ENCODE results near the gene HECTD4. TPM values are rescaled to one million over a fixed set of nuclear protein-coding genes. Genes with fewer than 3 reads are reported as not detected.
"Not testable (repeated sequence)": the region's sequence is repeated elsewhere in the genome, so short reads cannot be mapped to it uniquely, and the experiment has no call there.

Gene HECTD4
- total RNA-seq, 2 donors from 2014 or later = 46.6 to 48.2 TPM

DNA sequence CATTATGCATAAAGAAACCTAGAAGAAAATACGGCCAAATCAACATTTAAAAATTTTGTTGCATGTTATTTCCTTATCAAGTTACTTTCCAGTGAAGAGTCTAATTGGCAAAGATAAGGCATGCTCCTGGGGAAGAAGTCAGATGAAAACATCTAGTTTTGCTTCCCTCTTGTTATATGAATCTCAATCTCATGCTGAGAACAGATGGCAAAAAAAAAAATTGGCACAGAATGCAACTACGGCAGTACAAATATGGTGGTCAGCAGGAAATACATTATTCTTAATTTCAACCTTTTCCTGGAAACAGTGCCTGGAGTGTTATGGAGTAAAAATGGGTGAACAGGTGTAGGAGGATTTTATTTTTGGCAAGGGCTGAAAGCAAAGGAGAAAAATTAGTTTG is 32.8 kb downstream of the HECTD4 start:
- TF ChIP-seq, protein P1, sequence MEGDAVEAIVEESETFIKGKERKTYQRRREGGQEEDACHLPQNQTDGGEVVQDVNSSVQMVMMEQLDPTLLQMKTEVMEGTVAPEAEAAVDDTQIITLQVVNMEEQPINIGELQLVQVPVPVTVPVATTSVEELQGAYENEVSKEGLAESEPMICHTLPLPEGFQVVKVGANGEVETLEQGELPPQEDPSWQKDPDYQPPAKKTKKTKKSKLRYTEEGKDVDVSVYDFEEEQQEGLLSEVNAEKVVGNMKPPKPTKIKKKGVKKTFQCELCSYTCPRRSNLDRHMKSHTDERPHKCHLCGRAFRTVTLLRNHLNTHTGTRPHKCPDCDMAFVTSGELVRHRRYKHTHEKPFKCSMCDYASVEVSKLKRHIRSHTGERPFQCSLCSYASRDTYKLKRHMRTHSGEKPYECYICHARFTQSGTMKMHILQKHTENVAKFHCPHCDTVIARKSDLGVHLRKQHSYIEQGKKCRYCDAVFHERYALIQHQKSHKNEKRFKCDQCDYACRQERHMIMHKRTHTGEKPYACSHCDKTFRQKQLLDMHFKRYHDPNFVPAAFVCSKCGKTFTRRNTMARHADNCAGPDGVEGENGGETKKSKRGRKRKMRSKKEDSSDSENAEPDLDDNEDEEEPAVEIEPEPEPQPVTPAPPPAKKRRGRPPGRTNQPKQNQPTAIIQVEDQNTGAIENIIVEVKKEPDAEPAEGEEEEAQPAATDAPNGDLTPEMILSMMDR (conservative IDR thresholded peaks at IDR 0.05) = no peak
- Histone ChIP-seq H3K9me3 (ENCODE audit: control insufficient read depth, low read length) (no peaks in the 10 kb centered on the region), H3K27ac (ENCODE audit: low read depth, low read length) (no peak overlapping the region), H3K36me3 (ENCODE audit: control insufficient read depth, insufficient read depth, low read length) (no peaks in the 10 kb centered on the region), H3K9ac (ENCODE audit: extremely low read depth, low read length, poor library complexity, severe bottlenecking) (no peak overlapping the region), H3K4me3 (ENCODE audit: low read length) (no peak overlapping the region), H3K4me1 (ENCODE audit: control insufficient read depth, insufficient read depth, low read length) (no peaks in the 10 kb centered on the region), H3K27me3 (ENCODE audit: control insufficient read depth, insufficient read depth, low read length, poor library complexity, severe bottlenecking) (no peaks in the 10 kb centered on the region)
- no peaks in the 10 kb centered on the region for H3K9me3 Mint-ChIP-seq
- H3K27ac Mint-ChIP-seq = no peak overlapping the region
- peaks cover 2% of the 10 kb centered on the region for H3K36me3 Mint-ChIP-seq (ENCODE audit: low read depth)
- H3K4me1 Mint-ChIP-seq = peaks cover 5% of the 10 kb centered on the region
- H3K4me3 Mint-ChIP-seq = no peak overlapping the region
- 100% methylated on average over 1 of the region's 2 CpGs for WGBS, 2 experiments (ENCODE audit: insufficient coverage in 1 of 2, insufficient read length in 1 of 2)
- no peak for DNase-seq
- no peaks in the 10 kb centered on the region for H3K27me3 Mint-ChIP-seq (ENCODE audit: insufficient read depth)

DNA sequence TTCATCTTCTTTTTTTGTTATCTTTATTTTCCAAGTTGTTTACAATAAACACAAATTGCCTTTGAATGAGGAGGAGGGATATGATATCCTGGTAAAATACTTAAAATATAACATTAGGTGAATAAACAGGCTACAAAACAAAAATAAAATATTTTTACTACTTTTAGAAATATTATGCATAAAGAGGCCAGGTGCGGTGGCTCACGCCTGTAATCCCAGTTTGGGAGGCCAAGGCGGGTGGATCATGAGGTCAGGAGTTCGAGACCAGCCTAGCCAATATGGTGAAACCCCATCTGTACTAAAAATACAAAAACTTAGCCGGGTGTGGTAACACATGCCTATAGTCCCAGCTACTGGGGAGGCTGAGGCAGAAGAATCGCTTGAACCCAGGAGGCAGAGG is 33.3 kb downstream of the HECTD4 start:
- not testable (repeated sequence) for H3K27me3 Mint-ChIP-seq (ENCODE audit: insufficient read depth); H3K9me3 Mint-ChIP-seq; H3K4me3 ChIP-seq (ENCODE audit: low read length); H3K27me3 ChIP-seq (ENCODE audit: control insufficient read depth, insufficient read depth, low read length, poor library complexity, severe bottlenecking); DNase-seq; H3K4me1 ChIP-seq (ENCODE audit: control insufficient read depth, insufficient read depth, low read length); H3K4me3 Mint-ChIP-seq; H3K9me3 ChIP-seq (ENCODE audit: control insufficient read depth, low read length); H3K4me1 Mint-ChIP-seq; H3K27ac ChIP-seq (ENCODE audit: low read depth, low read length); H3K36me3 ChIP-seq (ENCODE audit: control insufficient read depth, insufficient read depth, low read length); H3K36me3 Mint-ChIP-seq (ENCODE audit: low read depth); H3K27ac Mint-ChIP-seq; H3K9ac ChIP-seq (ENCODE audit: extremely low read depth, low read length, poor library complexity, severe bottlenecking)
- WGBS, 2 experiments (ENCODE audit: insufficient coverage in 1 of 2, insufficient read length in 1 of 2) = 93% methylated on average over 3 to 6 of the region's 6 CpGs

DNA sequence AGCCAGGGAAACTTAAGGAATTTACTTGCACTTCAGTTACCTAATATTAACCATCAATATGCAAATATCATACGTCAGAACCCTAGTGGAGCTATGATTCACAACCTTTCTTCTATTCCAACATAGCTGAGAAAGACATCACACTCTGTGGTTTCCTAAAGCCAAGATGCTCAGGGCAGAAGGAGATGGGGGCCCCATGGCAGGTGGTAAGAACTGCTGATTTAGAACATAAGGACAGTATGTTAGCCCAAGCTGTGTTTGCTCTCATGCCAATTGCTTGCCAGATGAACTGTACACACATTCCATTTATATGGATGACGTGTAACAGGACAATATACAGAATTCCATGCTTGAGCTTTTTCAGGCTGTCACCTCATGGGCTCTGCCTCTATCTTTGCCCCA is 34.6 kb downstream of the HECTD4 start:
- H3K9me3 ChIP-seq (ENCODE audit: control insufficient read depth, low read length) = no peaks in the 10 kb centered on the region
- H3K4me3 Mint-ChIP-seq = no peak overlapping the region
- no peak overlapping the region for H3K9ac ChIP-seq (ENCODE audit: extremely low read depth, low read length, poor library complexity, severe bottlenecking)
- DNase-seq = no peak
- no peak overlapping the region for H3K4me3 ChIP-seq (ENCODE audit: low read length)
- H3K27ac ChIP-seq (ENCODE audit: low read depth, low read length) = no peak overlapping the region
- H3K36me3 ChIP-seq (ENCODE audit: control insufficient read depth, insufficient read depth, low read length) = no peaks in the 10 kb centered on the region
- peaks cover 2% of the 10 kb centered on the region for H3K36me3 Mint-ChIP-seq (ENCODE audit: low read depth)
- no peaks in the 10 kb centered on the region for H3K4me1 ChIP-seq (ENCODE audit: control insufficient read depth, insufficient read depth, low read length)
- TF ChIP-seq, protein P1 (conservative IDR thresholded peaks at IDR 0.05) = no peak
- no peaks in the 10 kb centered on the region for H3K27me3 Mint-ChIP-seq (ENCODE audit: insufficient read depth)
- H3K9me3 Mint-ChIP-seq = no peaks in the 10 kb centered on the region
- H3K27ac Mint-ChIP-seq = peak overlapping the region; percentile 21
- H3K27me3 ChIP-seq (ENCODE audit: control insufficient read depth, insufficient read depth, low read length, poor library complexity, severe bottlenecking) = no peaks in the 10 kb centered on the region
- 85 to 90% methylated on average over 2 of the region's 2 CpGs for WGBS, 2 experiments (ENCODE audit: insufficient coverage in 1 of 2, insufficient read length in 1 of 2)
- H3K4me1 Mint-ChIP-seq = peaks cover 12% of the 10 kb centered on the region

DNA sequence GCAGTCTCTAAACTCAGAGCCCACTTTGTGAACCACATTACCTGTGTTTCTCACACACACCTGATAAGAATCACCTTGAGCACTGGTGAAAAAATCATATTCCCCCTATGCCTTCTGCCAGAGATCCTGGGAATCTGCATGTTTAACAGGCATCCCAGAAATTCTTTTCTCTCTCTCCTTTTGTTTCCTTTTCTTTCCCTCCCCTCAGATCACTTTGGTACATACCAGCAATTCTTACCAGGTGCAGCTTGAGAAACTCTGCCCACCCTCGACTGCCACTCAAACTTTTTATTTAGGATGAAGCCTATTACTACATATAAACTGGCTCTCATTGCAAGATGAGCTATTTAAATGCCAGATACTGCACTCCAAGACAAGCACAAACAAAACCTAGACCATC is 36.0 kb downstream of the HECTD4 start:
- TF ChIP-seq, protein P1 (conservative IDR thresholded peaks at IDR 0.05) = no peak
- Histone ChIP-seq H3K9me3 (ENCODE audit: control insufficient read depth, low read length) (no peaks in the 10 kb centered on the region), H3K4me1 (ENCODE audit: control insufficient read depth, insufficient read depth, low read length) (no peaks in the 10 kb centered on the region), H3K9ac (ENCODE audit: extremely low read depth, low read length, poor library complexity, severe bottlenecking) (no peak overlapping the region), H3K4me3 (ENCODE audit: low read length) (no peak overlapping the region), H3K27me3 (ENCODE audit: control insufficient read depth, insufficient read depth, low read length, poor library complexity, severe bottlenecking) (no peaks in the 10 kb centered on the region), H3K27ac (ENCODE audit: low read depth, low read length) (no peak overlapping the region), H3K36me3 (ENCODE audit: control insufficient read depth, insufficient read depth, low read length) (no peaks in the 10 kb centered on the region)
- DNase-seq = no peak
- Mint-ChIP-seq H3K36me3 (ENCODE audit: low read depth) (peaks cover 2% of the 10 kb centered on the region), H3K27me3 (ENCODE audit: insufficient read depth) (no peaks in the 10 kb centered on the region), H3K27ac (no peak overlapping the region), H3K9me3 (no peaks in the 10 kb centered on the region), H3K4me1 (peaks cover 16% of the 10 kb centered on the region), H3K4me3 (no peak overlapping the region)
- 87% methylated on average over 1 of the region's 1 CpG; no CpG with 5 or more reads in 1 of the 2 experiments for WGBS, 2 experiments (ENCODE audit: insufficient coverage in 1 of 2, insufficient read length in 1 of 2)

All from endodermal cell (in vitro differentiated cells).